Activated T-helper 1 cell treated with anti-CD3 and anti-CD28 coated beads, Interleukin-12 subunit alpha, Interleukin-12 subunit beta, Interleukin-2, Interleukin-4 antibody, amounts not matched to agents 30 ng/mL and 10 ng/mL and 1 ng/mL, durations not matched to agents 14 hours and 24 hours and 36 hours (primary cell): ENCODE measurements around the gene CYFIP1. TPM values are rescaled to one million over a fixed set of nuclear protein-coding genes. Genes with fewer than 3 reads are reported as not detected.
"Not testable (repeated sequence)": the region's sequence is repeated elsewhere in the genome, so short reads cannot be mapped to it uniquely, and the experiment has no call there.

ENCODE experiments used
- DNase-seq: peaks from one replicate; pipeline ENCODE4 v3.0.0; 2021; ENCODE audit warnings: low spot score
- H3K27ac Mint-ChIP-seq: one replicate; pipeline ENCODE4 v1.8.0; 2021; ENCODE audit warnings: mild to moderate bottlenecking, mixed read lengths
- H3K27me3 Mint-ChIP-seq: one replicate; pipeline ENCODE4 v1.8.0; 2022; ENCODE audit warnings: mild to moderate bottlenecking, moderate library complexity, mixed read lengths; ENCODE audit not compliant: insufficient read depth
- H3K36me3 Mint-ChIP-seq: one replicate; pipeline ENCODE4 v1.8.0; 2021; ENCODE audit warnings: low read depth, mixed read lengths
- H3K4me1 Mint-ChIP-seq: one replicate; pipeline ENCODE4 v1.8.0; 2021; ENCODE audit warnings: low read depth, mixed read lengths
- H3K4me3 Mint-ChIP-seq: one replicate; pipeline ENCODE4 v1.8.0; 2021; ENCODE audit warnings: mild to moderate bottlenecking, moderate library complexity, mixed read lengths
- H3K9me3 Mint-ChIP-seq: one replicate; pipeline ENCODE4 v1.8.0; 2021; ENCODE audit warnings: mixed read lengths
- intact Hi-C: fragments of 100-400 bp; cut with micrococcal nuclease; formaldehyde crosslinking; loops from one replicate; pipeline ENCODE4 v1.15.1; 2024
- total RNA-seq: library from RNA; stranded (reverse); gene quantifications from 2 replicates; pipeline ENCODE4 v1.2.3, GENCODE V29; 2022

CYFIP1 gene
- total RNA-seq: 50.7 and 57.5 TPM in 2 replicates

DNA sequence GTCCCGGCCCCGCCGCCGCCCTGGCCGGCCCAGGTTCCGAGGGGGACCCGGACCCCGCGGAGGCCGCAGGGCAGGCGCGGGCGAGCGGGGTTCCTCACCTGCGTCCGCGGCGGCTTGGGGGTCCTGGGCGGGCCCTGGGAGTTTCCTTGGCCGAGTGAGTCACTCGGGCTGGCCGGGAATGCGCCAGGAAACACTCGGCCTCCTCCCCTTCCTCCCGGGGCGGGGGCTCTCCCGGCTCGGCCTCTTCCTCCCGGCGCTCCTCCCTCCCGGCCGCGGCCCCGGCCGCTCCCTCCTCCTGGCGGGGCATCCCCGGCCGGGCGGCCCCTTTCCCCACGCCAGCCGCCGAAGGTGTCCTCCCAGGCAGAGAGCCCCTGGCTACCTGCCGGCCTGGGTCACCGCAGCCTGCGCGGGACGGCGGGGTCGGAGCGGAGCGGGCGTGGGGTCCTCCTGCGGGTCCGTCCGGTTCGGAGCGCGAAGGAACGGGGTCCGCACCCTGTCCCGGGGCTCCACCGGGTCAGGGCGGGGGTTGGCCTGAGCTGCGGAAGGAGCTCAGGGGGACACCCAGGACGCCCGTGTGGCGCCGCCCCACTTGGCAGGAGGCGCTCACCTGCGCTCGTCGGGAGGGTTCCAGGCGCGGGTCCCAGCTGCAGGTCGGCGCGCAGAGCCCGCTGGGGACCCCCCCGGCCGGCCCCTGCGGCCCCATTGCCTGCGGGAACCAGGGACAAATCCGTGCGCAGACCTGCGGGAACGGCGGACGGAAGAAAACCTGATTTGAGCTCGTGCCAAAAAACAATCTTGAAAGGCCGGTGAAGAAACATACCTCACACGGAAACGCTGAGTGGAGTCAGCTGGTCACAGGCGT is at the start of gene CYFIP1:
Gene CYFIP1 (minus strand): TSS at position 180 of the 862 bp plus-strand sequence. CDS start 33,083 bp downstream, outside the sequence.
- Mint-ChIP-seq H3K27ac (peak within 1 kb of the TSS; percentile 24), H3K4me1 (peaks cover 16% of the 10 kb centered on the region)
- intact Hi-C loops: no loop called here

DNA sequence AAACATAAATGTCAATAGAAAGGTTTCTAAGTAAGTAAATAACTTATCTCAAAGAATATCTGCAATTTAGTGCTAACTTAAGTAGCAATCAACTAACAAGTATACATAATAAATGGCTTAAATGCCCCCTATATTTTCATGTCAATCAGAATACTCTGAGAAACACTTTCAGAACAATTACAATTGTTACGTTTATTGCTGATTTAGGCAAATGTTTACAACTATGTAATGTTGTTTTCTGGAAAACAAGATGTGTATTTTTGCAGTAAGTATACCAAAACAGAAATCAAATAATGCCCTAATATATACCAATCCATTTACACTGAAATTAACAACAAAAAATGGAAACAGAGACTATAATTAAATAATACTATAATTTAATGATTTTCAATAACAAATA is 46.0 kb upstream of the CYFIP1 start:
- H3K27me3 Mint-ChIP-seq: no peaks in the 10 kb centered on the region
- no peak overlapping the region for H3K4me3 Mint-ChIP-seq
- H3K36me3 Mint-ChIP-seq: peaks cover 16% of the 10 kb centered on the region
- no peaks in the 10 kb centered on the region for H3K9me3 Mint-ChIP-seq
- DNase-seq: no peak
- no peaks in the 10 kb centered on the region for H3K4me1 Mint-ChIP-seq
- intact Hi-C loops: no loop called here
- no peak overlapping the region for H3K27ac Mint-ChIP-seq

More for the DNA sequence above, at the start of gene CYFIP1:
- Mint-ChIP-seq H3K4me3 (peak within 1 kb of the TSS; percentile 95), H3K27me3 (peaks cover 15% of the 10 kb centered on the region), H3K9me3 (no peaks in the 10 kb centered on the region), H3K36me3 (no peaks in the 10 kb centered on the region)
- peak; percentile 31 for DNase-seq

DNA sequence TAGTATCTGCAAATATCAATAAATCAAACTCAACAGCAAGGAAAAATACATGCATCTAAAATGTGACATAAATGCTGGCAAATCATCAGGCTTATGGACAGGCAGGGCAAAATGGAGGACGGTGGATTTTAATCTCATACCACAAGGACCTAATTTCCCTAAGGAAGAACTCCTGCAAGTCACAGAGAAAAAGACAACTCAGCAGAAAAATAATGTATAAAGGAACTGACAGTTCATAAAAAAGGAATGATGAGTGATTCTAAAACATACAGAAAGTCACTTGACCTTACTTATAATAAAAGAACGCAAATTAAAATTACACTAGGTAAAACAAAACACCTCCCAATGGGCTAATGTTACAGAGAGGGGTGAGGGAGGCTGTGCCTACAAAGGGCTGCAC is 42.0 kb upstream of the CYFIP1 start:
- H3K9me3 Mint-ChIP-seq: no peaks in the 10 kb centered on the region
- no peaks in the 10 kb centered on the region for H3K4me1 Mint-ChIP-seq
- no peak overlapping the region for H3K27ac Mint-ChIP-seq
- intact Hi-C loops: no loop called here
- no peak for DNase-seq
- peaks cover 23% of the 10 kb centered on the region for H3K36me3 Mint-ChIP-seq
- H3K27me3 Mint-ChIP-seq: no peaks in the 10 kb centered on the region
- H3K4me3 Mint-ChIP-seq: no peak overlapping the region

DNA sequence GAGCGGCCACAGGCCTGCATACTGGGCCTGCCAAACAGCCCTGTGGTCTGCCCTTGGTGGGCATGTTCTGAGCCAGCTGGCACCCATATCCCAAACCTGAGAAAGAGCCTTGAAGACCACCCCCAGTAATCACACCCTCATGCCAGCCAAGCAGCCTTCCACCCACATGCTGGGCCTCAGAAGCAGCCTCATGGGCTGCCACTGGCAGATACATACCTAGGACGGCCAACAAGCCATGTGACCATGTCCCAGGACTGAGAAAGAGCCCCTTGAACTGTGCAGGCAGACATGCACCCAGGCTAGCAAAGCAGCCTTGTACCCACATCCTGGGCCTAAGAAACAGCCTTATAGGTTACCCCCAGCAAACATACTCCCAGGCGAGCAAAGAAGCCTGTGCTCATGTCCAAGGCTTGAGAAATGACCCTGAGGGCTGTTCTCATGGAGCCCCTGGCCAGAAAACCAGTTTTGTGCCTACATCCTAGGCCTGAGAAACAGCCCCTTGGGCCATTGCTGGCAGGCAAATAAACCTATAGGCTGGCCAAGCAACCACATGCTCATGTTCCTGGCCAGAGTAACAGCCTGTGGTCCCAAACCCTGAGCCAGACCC is 34.3 kb upstream of the CYFIP1 start:
- intact Hi-C loops: no loop called here
- Mint-ChIP-seq H3K36me3 (peaks cover 19% of the 10 kb centered on the region), H3K9me3 (no peaks in the 10 kb centered on the region), H3K27ac (no peak overlapping the region), H3K4me3 (no peak overlapping the region), H3K27me3 (no peaks in the 10 kb centered on the region), H3K4me1 (no peaks in the 10 kb centered on the region)
- no peak for DNase-seq

DNA sequence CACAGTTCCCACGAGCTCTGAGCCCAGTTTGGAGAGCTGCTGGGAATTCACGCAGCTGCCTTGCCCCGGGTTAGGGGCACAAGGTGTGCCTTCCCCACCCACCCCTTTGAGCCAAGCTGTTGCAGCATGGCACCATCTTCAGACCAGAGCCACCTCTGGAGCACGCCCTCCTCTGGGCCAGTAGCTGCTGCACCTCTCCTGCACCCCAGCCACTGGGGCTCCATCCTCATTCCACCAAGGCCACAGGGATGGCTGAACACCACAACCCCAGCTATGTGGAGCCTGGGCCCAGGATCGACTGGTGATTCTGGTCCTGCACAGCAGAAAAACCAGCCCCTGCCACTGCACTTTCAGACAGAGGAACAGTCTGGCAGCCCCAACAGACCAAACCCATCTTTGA is 33.5 kb upstream of the CYFIP1 start:
- H3K4me1 Mint-ChIP-seq: no peaks in the 10 kb centered on the region
- no peak overlapping the region for H3K4me3 Mint-ChIP-seq
- DNase-seq: no peak
- intact Hi-C loops: no loop called here
- H3K36me3 Mint-ChIP-seq: peaks cover 13% of the 10 kb centered on the region
- H3K27ac Mint-ChIP-seq: no peak overlapping the region
- H3K27me3 Mint-ChIP-seq: no peaks in the 10 kb centered on the region
- H3K9me3 Mint-ChIP-seq: no peaks in the 10 kb centered on the region

DNA sequence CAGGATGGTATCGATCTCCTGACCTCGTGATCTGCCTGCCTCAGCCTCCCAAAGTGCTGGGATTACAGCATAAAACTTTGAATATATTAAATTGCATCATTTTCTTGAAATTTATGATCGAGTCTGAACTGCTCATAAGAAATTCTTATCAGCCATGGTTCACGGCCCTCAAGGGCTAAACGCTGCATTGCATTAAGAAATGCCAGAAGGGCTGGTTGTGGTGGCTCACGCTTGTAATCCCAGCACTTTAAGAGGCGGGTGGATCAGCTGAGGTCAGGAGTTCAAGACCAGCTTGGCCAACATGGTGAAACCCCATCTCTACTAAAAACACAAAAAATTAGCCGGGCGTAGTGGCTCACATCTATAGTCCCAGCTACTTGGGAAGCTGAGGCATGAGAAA is 32.4 kb upstream of the CYFIP1 start:
- intact Hi-C loops, H3K4me3 Mint-ChIP-seq, H3K4me1 Mint-ChIP-seq: not testable (repeated sequence)

DNA sequence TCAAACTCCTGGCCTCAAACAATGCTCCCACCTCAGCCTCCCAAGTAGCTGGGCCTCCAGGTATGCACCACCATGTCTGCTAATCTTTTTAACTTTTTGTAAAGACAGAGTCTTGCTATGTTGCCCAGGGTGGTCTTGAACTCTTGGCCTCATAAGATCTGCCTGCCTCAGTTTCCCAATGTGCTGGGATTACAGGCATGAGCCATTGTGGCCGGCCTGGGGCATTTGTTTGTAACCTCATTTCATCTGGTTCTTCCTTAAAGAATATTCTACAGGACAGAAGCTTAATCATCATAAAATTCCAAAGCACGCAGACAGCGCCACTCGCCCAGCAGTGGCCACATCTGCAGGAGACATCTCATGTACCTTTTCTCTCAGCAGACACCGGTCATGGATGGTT is 23.6 kb upstream of the CYFIP1 start:
- no peak for DNase-seq
- Mint-ChIP-seq H3K9me3 (no peaks in the 10 kb centered on the region), H3K27ac (no peak overlapping the region), H3K27me3 (no peaks in the 10 kb centered on the region), H3K36me3 (peaks cover 18% of the 10 kb centered on the region), H3K4me1 (no peaks in the 10 kb centered on the region), H3K4me3 (no peak overlapping the region)
- intact Hi-C loops: no loop called here

More for the DNA sequence above, 32.4 kb upstream of the CYFIP1 start:
- H3K36me3 Mint-ChIP-seq: peaks cover 15% of the 10 kb centered on the region
- DNase-seq, H3K27me3 Mint-ChIP-seq, H3K27ac Mint-ChIP-seq, H3K9me3 Mint-ChIP-seq: not testable (repeated sequence)

DNA sequence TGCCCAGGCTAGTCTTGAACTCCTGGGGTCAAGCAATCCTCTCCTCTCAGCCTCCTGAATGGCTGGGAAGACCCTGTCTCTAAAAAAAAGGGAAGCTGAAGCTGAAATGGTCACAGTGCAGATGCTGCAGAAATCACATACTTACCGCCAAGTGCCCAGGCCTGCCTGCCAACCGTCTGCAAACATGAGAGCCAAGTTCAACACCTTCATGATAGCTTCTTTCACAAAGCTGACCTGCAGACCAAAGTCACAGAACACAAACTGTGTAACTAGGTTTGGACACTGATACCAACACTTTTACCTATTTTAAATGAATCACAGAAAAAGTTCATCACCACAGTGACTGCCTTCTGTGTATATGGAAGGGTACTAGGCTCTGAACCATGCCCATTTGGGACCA is 22.8 kb upstream of the CYFIP1 start:
- H3K4me3 Mint-ChIP-seq: no peak overlapping the region
- intact Hi-C loops: no loop called here
- no peak for DNase-seq
- no peak overlapping the region for H3K27ac Mint-ChIP-seq
- H3K27me3 Mint-ChIP-seq: no peaks in the 10 kb centered on the region
- H3K9me3 Mint-ChIP-seq: no peaks in the 10 kb centered on the region
- no peaks in the 10 kb centered on the region for H3K4me1 Mint-ChIP-seq
- peaks cover 18% of the 10 kb centered on the region for H3K36me3 Mint-ChIP-seq

DNA sequence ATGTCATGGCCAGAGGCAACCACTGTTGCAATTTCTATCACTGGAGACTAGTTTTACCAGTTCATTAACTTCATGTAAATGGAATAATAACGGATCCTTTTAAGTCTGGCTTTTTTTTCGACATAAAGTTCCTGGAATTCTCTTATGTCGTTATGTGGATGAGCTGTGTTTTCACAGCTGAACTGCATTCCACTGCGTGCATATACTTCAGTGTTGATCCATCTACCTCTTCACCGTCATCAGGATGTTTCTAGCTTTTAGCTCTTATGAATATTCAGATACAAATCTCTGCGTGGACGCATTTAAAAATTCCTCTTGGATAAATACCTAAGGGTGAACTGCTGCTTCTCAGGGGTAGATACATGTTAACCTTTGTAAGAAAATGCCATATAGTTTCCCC is 15.6 kb upstream of the CYFIP1 start:
- H3K4me1 Mint-ChIP-seq: no peaks in the 10 kb centered on the region
- intact Hi-C loops: no loop called here
- no peaks in the 10 kb centered on the region for H3K9me3 Mint-ChIP-seq
- no peak overlapping the region for H3K27ac Mint-ChIP-seq
- DNase-seq: no peak
- H3K36me3 Mint-ChIP-seq: peaks cover 10% of the 10 kb centered on the region
- no peaks in the 10 kb centered on the region for H3K27me3 Mint-ChIP-seq
- H3K4me3 Mint-ChIP-seq: no peak overlapping the region

DNA sequence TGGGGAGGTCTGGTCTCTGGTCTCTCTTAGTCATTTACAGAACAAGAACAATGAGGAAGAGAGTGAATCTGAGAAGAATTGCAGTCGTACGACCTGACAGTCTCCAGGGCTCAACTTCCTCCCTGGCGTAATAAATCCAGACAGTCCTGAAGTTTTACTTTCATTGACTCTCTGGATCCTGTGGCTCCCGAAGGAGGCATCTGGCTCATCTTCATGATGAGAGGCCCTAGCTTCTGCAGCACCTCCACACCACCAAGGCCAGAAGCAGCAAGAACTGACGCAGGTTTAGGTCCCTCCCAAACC is 11.8 kb upstream of the CYFIP1 start:
- intact Hi-C loops: no loop called here
- no peaks in the 10 kb centered on the region for H3K27me3 Mint-ChIP-seq
- H3K4me3 Mint-ChIP-seq: no peak overlapping the region
- H3K27ac Mint-ChIP-seq: no peak overlapping the region
- H3K9me3 Mint-ChIP-seq: no peaks in the 10 kb centered on the region
- H3K4me1 Mint-ChIP-seq: no peaks in the 10 kb centered on the region
- no peak for DNase-seq
- H3K36me3 Mint-ChIP-seq: peaks cover 10% of the 10 kb centered on the region

DNA sequence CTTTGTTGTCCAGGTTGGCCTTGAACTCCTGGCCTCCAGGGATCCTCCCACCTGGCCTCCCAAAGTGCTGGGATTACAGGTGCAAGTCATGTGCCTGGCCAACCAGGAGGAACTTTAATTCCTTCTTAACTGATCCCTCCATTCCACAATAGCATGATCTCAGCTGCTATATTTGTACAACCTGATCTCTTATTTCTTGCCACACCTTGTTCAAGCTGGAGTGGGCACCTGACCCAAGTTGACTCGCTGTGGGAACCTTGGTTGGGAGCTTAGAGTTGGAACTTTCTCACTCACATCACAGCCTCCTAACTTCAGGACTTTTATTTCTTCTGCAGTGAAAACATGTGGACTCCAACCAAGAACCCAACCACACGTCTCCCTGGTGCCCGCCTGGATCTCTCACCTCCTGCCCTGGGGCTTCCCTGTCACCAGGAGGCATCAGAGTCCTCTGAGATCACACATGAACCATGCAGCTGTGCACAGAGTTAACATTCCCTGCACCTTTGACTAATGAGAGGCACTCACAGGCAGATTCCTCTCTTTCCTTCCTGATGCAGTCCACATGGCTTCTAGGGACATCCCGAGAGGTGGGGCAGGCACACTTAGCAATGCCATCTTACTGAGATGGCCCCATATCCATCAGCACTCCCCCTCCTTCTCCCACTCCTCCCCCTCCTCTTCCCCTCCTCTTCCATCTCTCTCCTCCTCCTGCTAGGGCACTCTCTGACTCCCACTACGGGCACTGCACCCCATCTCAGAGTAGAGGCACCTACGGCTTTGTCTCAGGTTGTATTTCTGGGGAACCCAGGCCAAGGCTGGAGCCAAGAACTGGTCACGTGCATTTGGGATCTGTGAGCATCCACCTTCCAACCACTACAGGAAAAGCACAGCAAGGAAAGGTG is 9.7 kb upstream of the CYFIP1 start:
- DNase-seq: no peak
- Mint-ChIP-seq H3K27ac (no peak overlapping the region), H3K36me3 (peaks cover 5% of the 10 kb centered on the region), H3K4me3 (no peak overlapping the region), H3K9me3 (no peaks in the 10 kb centered on the region), H3K4me1 (no peaks in the 10 kb centered on the region), H3K27me3 (no peaks in the 10 kb centered on the region)
- intact Hi-C loops: no loop called here

DNA sequence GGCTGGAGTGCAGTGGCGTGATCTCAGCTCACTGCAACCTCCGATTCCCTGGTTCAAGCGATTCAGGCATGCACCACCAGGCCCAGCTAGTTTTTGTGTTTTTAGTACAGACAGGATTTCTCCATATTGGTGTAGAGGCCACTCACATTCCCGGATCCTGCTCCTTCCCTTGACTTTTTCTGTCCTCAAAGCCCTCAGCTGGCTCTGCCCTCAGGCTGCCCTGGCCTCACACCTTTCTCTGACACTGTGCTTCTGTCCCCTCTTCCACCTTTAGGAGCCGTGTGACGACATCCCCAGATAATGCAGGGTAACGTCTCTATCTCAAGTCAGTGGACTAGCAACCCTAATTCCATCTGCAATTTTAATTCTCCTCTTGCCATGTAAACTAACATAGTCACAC is 8.6 kb upstream of the CYFIP1 start:
- intact Hi-C loops: no loop called here
- DNase-seq: no peak
- Mint-ChIP-seq H3K27me3 (no peaks in the 10 kb centered on the region), H3K36me3 (peaks cover 4% of the 10 kb centered on the region), H3K9me3 (no peaks in the 10 kb centered on the region), H3K4me1 (no peaks in the 10 kb centered on the region), H3K27ac (no peak overlapping the region), H3K4me3 (no peak overlapping the region)

DNA sequence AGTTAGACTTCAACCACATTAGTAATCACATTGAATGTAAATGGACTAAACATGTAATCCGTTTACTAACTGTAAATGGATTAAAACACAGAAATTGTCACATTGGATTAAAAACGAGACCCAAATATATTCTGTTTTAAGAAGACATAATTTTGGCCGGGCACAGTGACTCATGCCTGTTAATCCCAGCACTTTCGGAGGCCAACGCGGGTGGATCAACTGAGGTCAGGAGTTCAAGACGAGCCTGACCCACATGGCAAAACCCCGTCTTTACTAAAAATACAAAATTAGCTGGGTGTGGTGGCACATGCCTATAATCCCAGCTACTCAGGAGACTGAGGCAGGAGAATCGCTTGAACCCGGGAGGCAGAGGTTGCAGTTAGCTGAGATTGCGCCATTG is 1.8 kb upstream of the CYFIP1 start:
- H3K4me1 Mint-ChIP-seq: peaks cover 16% of the 10 kb centered on the region
- intact Hi-C loops, H3K27ac Mint-ChIP-seq, H3K36me3 Mint-ChIP-seq, DNase-seq, H3K9me3 Mint-ChIP-seq: not testable (repeated sequence)
- peak overlapping the region; percentile 75 for H3K4me3 Mint-ChIP-seq
- peaks cover 15% of the 10 kb centered on the region for H3K27me3 Mint-ChIP-seq
